ENCODE measurements around the gene SPATA13. TPM values are rescaled to one million over a fixed set of nuclear protein-coding genes. Genes with fewer than 3 reads are reported as not detected.
A peak's percentile ranks its signal among the peaks of the same experiment; 100 is the strongest.

SPATA13 gene
- total RNA-seq, 1 experiment from 2014 or later, result 4.8 TPM

DNA sequence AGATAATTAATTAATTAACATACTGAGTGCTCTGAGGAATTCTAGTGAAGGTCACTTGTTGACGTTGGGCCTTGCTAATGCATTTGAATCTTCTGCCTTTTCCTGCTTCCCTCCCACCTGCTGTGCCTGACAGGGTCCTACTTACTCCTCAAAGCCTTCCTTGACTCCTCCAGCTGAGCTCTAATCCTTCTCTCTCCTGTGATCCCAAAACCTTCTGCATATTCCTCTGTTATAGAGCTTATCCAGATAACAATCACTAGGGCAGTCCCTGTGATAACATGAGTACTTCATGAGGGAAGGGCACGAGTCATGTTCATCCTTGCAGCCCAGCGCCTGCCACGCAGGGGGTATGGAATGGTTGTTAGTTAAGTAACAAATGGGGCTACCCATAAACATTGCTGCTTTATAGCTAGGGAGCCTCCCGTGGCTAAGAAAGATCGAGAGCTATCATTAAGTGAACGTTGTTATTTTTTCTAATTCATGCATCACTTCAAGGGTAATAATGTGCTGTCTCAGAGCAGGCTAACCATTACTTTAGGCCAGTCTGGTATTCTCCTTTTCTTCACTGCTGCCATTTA, 19.1 kb upstream of the SPATA13 start:
- DNase-seq (ENCODE audit: low spot score), result no peak

- DNase-seq (ENCODE audit: low spot score), result no peak
These were observed 18.1 kb upstream of the SPATA13 start for GRCh38 chr13:24142453-24142852.

- DNase-seq (ENCODE audit: low spot score), result no peak
These were observed 17.6 kb upstream of the SPATA13 start for GRCh38 chr13:24142886-24143285.

- no peak for DNase-seq (ENCODE audit: low spot score)
These were observed 15.3 kb upstream of the SPATA13 start for GRCh38 chr13:24145240-24145639.

DNA sequence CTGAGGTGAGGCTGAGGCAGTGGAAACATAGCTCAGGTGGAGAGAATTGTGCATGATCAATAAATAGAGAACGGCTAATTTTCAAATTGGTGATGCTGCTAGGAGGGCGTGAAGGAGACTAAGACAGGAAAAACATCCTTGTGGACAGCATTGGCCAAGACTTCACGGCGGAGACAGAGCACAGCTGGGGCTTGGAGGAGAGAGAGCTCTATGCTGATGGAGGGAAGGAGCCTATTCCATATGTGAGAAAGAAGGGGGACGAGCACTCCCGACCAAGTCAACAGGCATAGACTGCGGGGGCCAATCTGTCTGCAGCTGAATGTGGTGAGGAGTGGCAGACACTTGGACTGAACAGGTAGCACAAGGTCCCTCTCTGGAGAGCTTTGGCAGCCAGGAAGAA, 14.8 kb upstream of the SPATA13 start:
- no peak for DNase-seq (ENCODE audit: low spot score)

- DNase-seq (ENCODE audit: low spot score), result no peak
These were observed 13.5 kb upstream of the SPATA13 start for GRCh38 chr13:24146961-24147569.

GRCh38 chr13:24147570-24147963, 13.0 kb upstream of the SPATA13 start:
- DNase-seq (ENCODE audit: low spot score), result no peak

DNA sequence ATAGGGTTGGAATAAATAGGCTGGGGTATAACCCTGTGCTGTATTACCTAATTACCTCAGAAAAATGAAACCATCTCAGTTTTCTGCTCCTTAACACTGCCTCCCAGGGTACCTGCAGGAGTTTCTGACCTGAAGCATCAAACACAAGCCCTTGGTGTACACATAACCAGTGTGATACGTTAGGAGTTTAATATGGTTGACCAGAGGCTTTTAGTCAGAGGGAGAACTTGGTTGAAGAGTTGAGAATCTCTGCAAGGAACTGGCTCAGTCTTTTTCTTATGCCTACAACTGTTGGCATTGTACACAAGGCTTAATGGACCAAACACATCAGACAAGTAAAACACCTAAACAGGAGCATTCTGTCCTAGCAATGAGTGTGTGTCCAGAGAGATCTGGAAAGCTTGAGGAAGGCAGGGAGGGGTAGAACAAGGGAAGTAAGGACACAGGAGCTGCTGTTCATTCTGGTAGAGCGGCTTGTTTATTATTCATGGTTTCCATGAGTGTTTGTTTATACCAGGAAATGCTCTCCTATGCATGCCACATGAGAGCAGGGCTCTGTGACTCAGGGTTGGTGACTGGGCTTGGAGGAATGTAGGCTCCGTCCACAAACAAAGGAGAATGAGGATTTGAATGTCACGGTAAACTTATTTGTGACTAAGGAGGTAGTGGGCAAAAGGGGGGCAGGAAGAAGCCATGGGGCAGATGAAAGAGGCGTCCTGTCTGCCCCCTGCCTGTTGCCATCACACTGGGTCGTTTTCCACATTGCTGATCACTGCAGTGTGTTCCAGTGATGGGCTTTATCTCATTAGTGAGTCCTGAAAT, 11.9 kb upstream of the SPATA13 start:
- DNase-seq (ENCODE audit: low spot score), result peak; percentile 92

GRCh38 chr13:24149246-24150032, 11.1 kb upstream of the SPATA13 start:
- peak; percentile 29 for DNase-seq (ENCODE audit: low spot score)

DNA sequence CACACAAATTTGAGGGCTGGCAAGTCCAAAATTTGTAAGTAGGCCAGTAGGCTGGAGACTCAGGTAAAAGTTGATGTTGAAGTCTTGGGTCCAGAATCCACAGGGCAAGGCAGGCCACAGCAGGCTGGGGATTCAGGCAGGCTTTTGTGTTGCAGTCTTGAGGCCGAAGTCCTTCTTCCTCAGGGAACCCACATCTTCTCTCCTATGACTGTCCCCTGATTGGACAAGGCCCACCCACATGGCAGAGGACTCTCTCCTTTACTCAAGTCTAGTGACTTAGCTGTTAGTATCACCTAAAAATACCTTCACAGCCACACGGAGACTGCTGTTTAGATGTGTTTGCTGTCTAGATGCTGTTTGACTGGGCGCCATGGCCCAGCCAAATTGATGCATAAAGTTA, 9.9 kb upstream of the SPATA13 start:
- no peak for DNase-seq (ENCODE audit: low spot score)

DNA sequence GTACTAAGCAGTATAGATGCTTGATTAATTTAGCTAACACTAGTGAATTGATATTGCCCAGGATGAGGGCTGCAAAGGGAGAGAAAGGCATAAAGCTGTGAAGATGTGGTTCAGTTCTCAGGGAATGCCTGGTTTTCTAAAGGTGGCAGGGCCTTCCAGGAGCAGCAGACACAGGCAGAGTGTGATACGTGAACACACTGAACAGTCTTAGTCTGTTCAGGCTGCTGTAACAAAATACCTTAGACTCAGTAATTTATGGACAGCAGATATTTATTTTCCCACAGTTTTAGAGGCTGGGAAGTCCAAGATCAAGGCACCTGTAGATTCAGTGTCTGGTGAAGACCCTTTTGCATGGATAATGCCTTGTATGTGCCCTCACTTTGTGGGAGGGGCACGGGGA, 8.7 kb upstream of the SPATA13 start:
- DNase-seq (ENCODE audit: low spot score), result no peak

- no peak for DNase-seq (ENCODE audit: low spot score)
These were observed 8.0 kb upstream of the SPATA13 start for GRCh38 chr13:24152292-24153214.

- no peak for DNase-seq (ENCODE audit: low spot score)
These were observed 7.2 kb upstream of the SPATA13 start for GRCh38 chr13:24153347-24153746.

DNA sequence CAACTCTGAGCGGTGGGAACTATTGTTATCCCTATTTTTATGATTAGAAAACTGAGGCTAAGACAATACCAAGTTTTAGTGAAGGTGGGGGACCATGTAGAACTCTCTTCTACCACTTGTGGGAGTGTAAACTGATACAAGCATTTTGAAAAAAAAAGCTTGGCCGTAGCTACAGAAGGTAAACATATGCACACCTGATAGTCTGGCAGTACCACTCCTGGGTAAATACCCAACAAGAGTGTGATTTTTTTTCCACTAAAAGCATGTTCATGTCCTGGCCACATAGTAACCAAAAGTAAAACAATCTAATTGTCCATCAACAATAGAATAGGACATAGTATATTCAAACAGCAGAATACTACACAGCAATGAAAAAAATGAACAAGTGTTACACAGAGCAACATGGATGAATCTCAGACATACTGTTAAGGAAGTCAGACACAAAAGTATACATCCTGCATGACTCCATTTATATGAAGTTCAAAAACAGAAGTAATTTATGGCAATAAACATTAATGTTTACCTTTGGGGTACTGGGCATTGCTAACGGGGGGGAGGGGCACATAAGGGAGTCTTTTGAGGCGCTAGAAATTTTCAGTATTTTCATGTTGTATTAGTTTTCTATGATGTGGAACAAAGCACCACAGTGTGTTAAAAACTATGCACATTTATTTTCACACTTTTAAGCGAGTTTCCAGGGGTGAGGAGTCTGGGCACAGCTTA, 6.4 kb upstream of the SPATA13 start:
- DNase-seq (ENCODE audit: low spot score), result no peak

GRCh38 chr13:24159357-24159756, 1.2 kb upstream of the SPATA13 start:
- no peak for DNase-seq (ENCODE audit: low spot score)

- no peak for DNase-seq (ENCODE audit: low spot score)
These were observed 673 bp downstream of the SPATA13 start for GRCh38 chr13:24161010-24161775.

DNA sequence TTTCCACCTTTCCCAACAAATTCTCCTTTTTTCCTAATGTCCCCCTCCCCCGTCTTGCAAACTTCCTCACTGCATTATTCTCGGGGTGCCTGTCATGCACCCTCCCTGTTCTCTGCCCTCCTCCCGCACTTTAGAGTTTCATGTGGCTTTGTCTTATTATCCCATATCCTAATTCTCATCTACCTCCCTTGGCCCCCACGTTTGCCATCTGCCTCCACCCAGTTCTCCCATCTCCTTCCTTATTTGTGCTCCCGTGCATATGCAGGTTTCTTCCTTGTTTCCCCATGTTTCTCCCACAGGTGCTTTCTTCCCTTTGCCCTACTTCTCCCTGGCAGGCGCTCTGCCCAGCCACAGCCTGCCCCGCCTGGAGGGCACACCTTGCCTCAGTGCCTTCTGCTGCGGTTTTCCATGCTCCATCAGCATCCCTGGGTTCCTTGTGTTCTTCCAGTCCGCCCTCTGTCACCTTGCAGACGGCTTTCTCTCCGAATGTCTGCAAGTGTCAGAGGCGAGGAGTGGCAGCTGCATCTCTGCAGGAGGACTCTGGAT, 1.5 kb downstream of the SPATA13 start:
- no peak for DNase-seq (ENCODE audit: low spot score)

- DNase-seq (ENCODE audit: low spot score), result no peak
These were observed 2.1 kb downstream of the SPATA13 start for GRCh38 chr13:24162604-24163003.

DNA sequence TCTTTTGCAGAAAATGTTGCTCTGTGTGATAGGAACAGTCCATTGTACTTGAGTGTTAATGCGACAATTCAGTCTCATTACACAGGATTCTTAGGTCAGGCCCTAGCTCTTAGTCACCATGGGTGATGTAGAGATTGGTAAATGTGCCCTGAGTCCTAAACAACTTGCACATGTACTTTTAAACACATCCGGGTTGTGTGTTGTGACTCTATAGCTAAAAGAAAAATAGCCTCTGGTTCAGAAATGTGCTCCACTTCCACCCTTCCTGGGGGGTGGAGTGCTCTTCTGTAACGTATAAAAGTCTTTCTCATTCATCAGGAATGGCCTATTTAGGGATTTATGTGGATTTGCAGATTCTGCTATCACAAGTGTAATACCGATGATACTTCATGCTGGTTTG, 5.2 kb downstream of the SPATA13 start:
- DNase-seq (ENCODE audit: low spot score), result no peak
